ENCODE results near the gene UGT1A7. TPM values are rescaled to one million over a fixed set of nuclear protein-coding genes. Genes with fewer than 3 reads are reported as not detected.
"Not testable (repeated sequence)": the region's sequence is repeated elsewhere in the genome, so short reads cannot be mapped to it uniquely, and the experiment has no call there.

Gene UGT1A7
- total RNA-seq, 2 experiments from 2014 or later, result not detected

GRCh38 chr2:233746475-233747282, 65.0 kb downstream of the UGT1A7 start:
- DNase-seq, result no peak
- peaks cover 21% of the 10 kb centered on the region for H3K27me3 Mint-ChIP-seq
- H3K4me1 Mint-ChIP-seq, result no peaks in the 10 kb centered on the region
- ChIA-PET POLR2A (no interaction called here), CTCF (no interaction called here)
- H3K36me3 Mint-ChIP-seq (ENCODE audit: low read depth), result no peaks in the 10 kb centered on the region
- no peak overlapping the region for H3K4me3 Mint-ChIP-seq
- peaks cover 2% of the 10 kb centered on the region for H3K9me3 Mint-ChIP-seq
- H3K27ac Mint-ChIP-seq, result no peak overlapping the region

GRCh38 chr2:233747283-233747544, 65.5 kb downstream of the UGT1A7 start:
- no peaks in the 10 kb centered on the region for H3K36me3 Mint-ChIP-seq (ENCODE audit: low read depth)
- peaks cover 21% of the 10 kb centered on the region for H3K27me3 Mint-ChIP-seq
- ChIA-PET CTCF (no interaction called here), POLR2A (no interaction called here)
- no peak overlapping the region for H3K4me3 Mint-ChIP-seq
- H3K4me1 Mint-ChIP-seq, result no peaks in the 10 kb centered on the region
- DNase-seq, result no peak
- no peak overlapping the region for H3K27ac Mint-ChIP-seq
- H3K9me3 Mint-ChIP-seq, result peaks cover 2% of the 10 kb centered on the region

- H3K36me3 Mint-ChIP-seq (ENCODE audit: low read depth); H3K4me3 Mint-ChIP-seq; H3K9me3 Mint-ChIP-seq; H3K4me1 Mint-ChIP-seq; CTCF ChIA-PET; POLR2A ChIA-PET; DNase-seq; H3K27ac Mint-ChIP-seq: not testable (repeated sequence)
- peaks cover 26% of the 10 kb centered on the region for H3K27me3 Mint-ChIP-seq
Measured at GRCh38 chr2:233750689-233751088, 69.0 kb downstream of the UGT1A7 start.

- H3K27ac Mint-ChIP-seq; POLR2A ChIA-PET; H3K36me3 Mint-ChIP-seq (ENCODE audit: low read depth); H3K4me3 Mint-ChIP-seq; H3K4me1 Mint-ChIP-seq; CTCF ChIA-PET; DNase-seq; H3K9me3 Mint-ChIP-seq: not testable (repeated sequence)
- peaks cover 26% of the 10 kb centered on the region for H3K27me3 Mint-ChIP-seq
Measured at GRCh38 chr2:233751212-233752009, 69.7 kb downstream of the UGT1A7 start.

GRCh38 chr2:233754872-233755611, 73.3 kb downstream of the UGT1A7 start:
- Mint-ChIP-seq H3K27me3 (peaks cover 10% of the 10 kb centered on the region), H3K36me3 (ENCODE audit: low read depth) (no peaks in the 10 kb centered on the region), H3K27ac (no peak overlapping the region), H3K9me3 (peaks cover 2% of the 10 kb centered on the region), H3K4me3 (no peak overlapping the region), H3K4me1 (no peaks in the 10 kb centered on the region)
- ChIA-PET POLR2A (no interaction called here), CTCF (no interaction called here)
- no peak for DNase-seq

- Mint-ChIP-seq H3K36me3 (ENCODE audit: low read depth) (no peaks in the 10 kb centered on the region), H3K4me3 (no peak overlapping the region), H3K27ac (no peak overlapping the region), H3K27me3 (peaks cover 5% of the 10 kb centered on the region), H3K9me3 (peaks cover 1% of the 10 kb centered on the region), H3K4me1 (no peaks in the 10 kb centered on the region)
- ChIA-PET CTCF (no interaction called here), POLR2A (no interaction called here)
- DNase-seq, result no peak
Measured at GRCh38 chr2:233756429-233757081, 74.9 kb downstream of the UGT1A7 start.

- H3K4me3 Mint-ChIP-seq, result no peak overlapping the region
- H3K4me1 Mint-ChIP-seq, result no peaks in the 10 kb centered on the region
- DNase-seq, result no peak
- H3K36me3 Mint-ChIP-seq (ENCODE audit: low read depth), result no peaks in the 10 kb centered on the region
- H3K27ac Mint-ChIP-seq, result no peak overlapping the region
- ChIA-PET CTCF (no interaction called here), POLR2A (no interaction called here)
- H3K27me3 Mint-ChIP-seq, result peaks cover 6% of the 10 kb centered on the region
- H3K9me3 Mint-ChIP-seq, result no peaks in the 10 kb centered on the region
Measured at GRCh38 chr2:233758141-233758540, 76.4 kb downstream of the UGT1A7 start.

- Mint-ChIP-seq H3K9me3 (no peaks in the 10 kb centered on the region), H3K4me3 (no peak overlapping the region), H3K27ac (no peak overlapping the region), H3K27me3 (peaks cover 11% of the 10 kb centered on the region), H3K36me3 (ENCODE audit: low read depth) (no peaks in the 10 kb centered on the region), H3K4me1 (no peaks in the 10 kb centered on the region)
- no peak for DNase-seq
- ChIA-PET CTCF (no interaction called here), POLR2A (no interaction called here)
Measured at GRCh38 chr2:233758849-233759248, 77.1 kb downstream of the UGT1A7 start.

- no peak for DNase-seq
- Mint-ChIP-seq H3K27ac (no peak within 1 kb of the TSS), H3K4me3 (no peak within 1 kb of the TSS), H3K9me3 (no peaks in the 10 kb centered on the region), H3K27me3 (peaks cover 21% of the 10 kb centered on the region), H3K4me1 (no peaks in the 10 kb centered on the region), H3K36me3 (ENCODE audit: low read depth) (no peaks in the 10 kb centered on the region)
- POLR2A ChIA-PET, result no interaction called here
- CTCF ChIA-PET, result no interaction called here
Measured at GRCh38 chr2:233760043-233760442, 78.3 kb downstream of the UGT1A7 start, which contains the start of gene UGT1A1. Gene UGT1A1 (plus strand): TSS chr2:233760270. CDS start chr2:233760288, 18 bp downstream.

- Mint-ChIP-seq H3K36me3 (ENCODE audit: low read depth) (no peaks in the 10 kb centered on the region), H3K4me1 (no peaks in the 10 kb centered on the region), H3K4me3 (no peak overlapping the region), H3K9me3 (no peaks in the 10 kb centered on the region), H3K27ac (no peak overlapping the region), H3K27me3 (peaks cover 22% of the 10 kb centered on the region)
- DNase-seq, result no peak
- CTCF ChIA-PET, result no interaction called here
- POLR2A ChIA-PET, result no interaction called here
Measured at GRCh38 chr2:233761040-233761769, 79.5 kb downstream of the UGT1A7 start.

GRCh38 chr2:233764264-233764663, 82.6 kb downstream of the UGT1A7 start:
- DNase-seq, result no peak
- Mint-ChIP-seq H3K4me1 (no peaks in the 10 kb centered on the region), H3K9me3 (no peaks in the 10 kb centered on the region), H3K27me3 (peaks cover 27% of the 10 kb centered on the region), H3K4me3 (no peak overlapping the region), H3K36me3 (ENCODE audit: low read depth) (no peaks in the 10 kb centered on the region), H3K27ac (no peak overlapping the region)
- ChIA-PET CTCF (no interaction called here), POLR2A (no interaction called here)

- Mint-ChIP-seq H3K9me3 (no peaks in the 10 kb centered on the region), H3K4me1 (no peaks in the 10 kb centered on the region), H3K36me3 (ENCODE audit: low read depth) (no peaks in the 10 kb centered on the region), H3K4me3 (no peak overlapping the region), H3K27me3 (peaks cover 29% of the 10 kb centered on the region), H3K27ac (no peak overlapping the region)
- POLR2A ChIA-PET, result no interaction called here
- DNase-seq, result no peak
- CTCF ChIA-PET, result no interaction called here
Measured at GRCh38 chr2:233764761-233765160, 83.1 kb downstream of the UGT1A7 start.

- POLR2A ChIA-PET, result no interaction called here
- Mint-ChIP-seq H3K4me1 (no peaks in the 10 kb centered on the region), H3K4me3 (no peak overlapping the region), H3K36me3 (ENCODE audit: low read depth) (no peaks in the 10 kb centered on the region), H3K27ac (no peak overlapping the region), H3K9me3 (no peaks in the 10 kb centered on the region), H3K27me3 (peaks cover 31% of the 10 kb centered on the region)
- CTCF ChIA-PET, result no interaction called here
- DNase-seq, result no peak
Measured at GRCh38 chr2:233766416-233766815, 84.7 kb downstream of the UGT1A7 start.
